ENCODE results near the gene KITLG. TPM values are rescaled to one million over a fixed set of nuclear protein-coding genes. Genes with fewer than 3 reads are reported as not detected.

The KITLG gene
- polyA plus RNA-seq, 1 experiment, result 35.3 TPM

- no peak for TF ChIP-seq CTCF (IDR thresholded peaks at IDR 0.05; ENCODE audit: low read depth, low read length)
- CTCF ChIA-PET, result interaction anchor here (0.7 to 1.4 kb wide), 2 partner anchors 241 to 420 kb away, joined by 3 read pairs; no protein-coding TSS in a partner anchor
- DNase-seq (ENCODE audit: low read depth, low spot score), result no peak
- no peak overlapping the region for H3K4me3 ChIP-seq (ENCODE audit: low read depth, low read length)
- H3K27me3 ChIP-seq (ENCODE audit: control insufficient read depth, insufficient read depth, low read length), result no peaks in the 10 kb centered on the region
- POLR2A ChIA-PET, result no interaction called here
- H3K9me3 ChIP-seq (ENCODE audit: control insufficient read depth, insufficient read depth, low read length), result no peaks in the 10 kb centered on the region
- no peak overlapping the region for H3K27ac ChIP-seq (ENCODE audit: low read depth, low read length)
These were observed 6.0 kb downstream of the KITLG start for GRCh38 chr12:88574278-88574677.

GRCh38 chr12:88573583-88573982, 6.7 kb downstream of the KITLG start:
- CTCF ChIA-PET, result interaction anchor here (0.5 to 1.4 kb wide), 2 partner anchors 21 to 421 kb away, joined by 3 to 4 read pairs; no protein-coding TSS in a partner anchor
- POLR2A ChIA-PET, result no interaction called here
- H3K27ac ChIP-seq (ENCODE audit: low read depth, low read length), result no peak overlapping the region

GRCh38 chr12:88572781-88573549, 7.3 kb downstream of the KITLG start:
- TF ChIP-seq CTCF (IDR thresholded peaks at IDR 0.05; ENCODE audit: low read depth, low read length), result no peak
- Histone ChIP-seq H3K4me3 (ENCODE audit: low read depth, low read length) (no peak overlapping the region), H3K9me3 (ENCODE audit: control insufficient read depth, insufficient read depth, low read length) (no peaks in the 10 kb centered on the region), H3K27me3 (ENCODE audit: control insufficient read depth, insufficient read depth, low read length) (no peaks in the 10 kb centered on the region), H3K27ac (ENCODE audit: low read depth, low read length) (no peak overlapping the region)
- POLR2A ChIA-PET, result no interaction called here
- CTCF ChIA-PET, result no interaction called here
- no peak for DNase-seq (ENCODE audit: low read depth, low spot score)

More at GRCh38 chr12:88573583-88573982, 6.7 kb downstream of the KITLG start:
- Histone ChIP-seq H3K9me3 (ENCODE audit: control insufficient read depth, insufficient read depth, low read length) (no peaks in the 10 kb centered on the region), H3K27me3 (ENCODE audit: control insufficient read depth, insufficient read depth, low read length) (no peaks in the 10 kb centered on the region), H3K4me3 (ENCODE audit: low read depth, low read length) (no peak overlapping the region)
- DNase-seq (ENCODE audit: low read depth, low spot score), result no peak
- no peak for TF ChIP-seq CTCF (IDR thresholded peaks at IDR 0.05; ENCODE audit: low read depth, low read length)

- H3K9me3 ChIP-seq (ENCODE audit: control insufficient read depth, insufficient read depth, low read length), result no peaks in the 10 kb centered on the region
- H3K4me3 ChIP-seq (ENCODE audit: low read depth, low read length), result no peak overlapping the region
- H3K27ac ChIP-seq (ENCODE audit: low read depth, low read length), result no peak overlapping the region
- DNase-seq (ENCODE audit: low read depth, low spot score), result no peak
- no peaks in the 10 kb centered on the region for H3K27me3 ChIP-seq (ENCODE audit: control insufficient read depth, insufficient read depth, low read length)
- no peak for TF ChIP-seq CTCF (IDR thresholded peaks at IDR 0.05; ENCODE audit: low read depth, low read length)
- POLR2A ChIA-PET, result interaction anchor here (1.2 kb wide), 1 partner anchor 8 kb away, joined by 3 read pairs; no protein-coding TSS in a partner anchor
- CTCF ChIA-PET, result no interaction called here
These were observed 8.7 kb downstream of the KITLG start for GRCh38 chr12:88571543-88571942.

GRCh38 chr12:88570103-88570502, 10.2 kb downstream of the KITLG start:
- no peak for TF ChIP-seq CTCF (IDR thresholded peaks at IDR 0.05; ENCODE audit: low read depth, low read length)
- no peak for DNase-seq (ENCODE audit: low read depth, low spot score)
- Histone ChIP-seq H3K9me3 (ENCODE audit: control insufficient read depth, insufficient read depth, low read length) (no peaks in the 10 kb centered on the region), H3K4me3 (ENCODE audit: low read depth, low read length) (no peak overlapping the region), H3K27me3 (ENCODE audit: control insufficient read depth, insufficient read depth, low read length) (no peaks in the 10 kb centered on the region), H3K27ac (ENCODE audit: low read depth, low read length) (no peak overlapping the region)
- CTCF ChIA-PET, result interaction anchor here (1.0 kb wide), 1 partner anchor 423 kb away, joined by 4 read pairs; no protein-coding TSS in a partner anchor
- POLR2A ChIA-PET, result no interaction called here

Data from AG04450 (cell line).